T-helper 1 cell treated with Interleukin-12 subunit alpha and Interleukin-12 subunit beta and Interleukin-4 antibody, amounts not matched to agents 30 ng/mL and 1 ng/mL, for 36 hours (primary cell): Measurements from ENCODE around the gene NUP214. TPM values are rescaled to one million over a fixed set of nuclear protein-coding genes. Genes with fewer than 3 reads are reported as not detected.
"Not testable (repeated sequence)": the region's sequence is repeated elsewhere in the genome, so short reads cannot be mapped to it uniquely, and the experiment has no call there.

ENCODE experiments used
- intact Hi-C: fragments of 100-400 bp; cut with micrococcal nuclease; formaldehyde crosslinking; loops from one replicate; pipeline ENCODE4 v1.15.1; 2024
- total RNA-seq: library from RNA; stranded (reverse); gene quantifications from 2 replicates; pipeline ENCODE4 v1.2.3, GENCODE V29; 2022

NUP214 gene
- total RNA-seq, 1 donor from 2014 or later, result 78.4 TPM

GRCh38 chr9:131116281-131117120 is 8.9 kb upstream of the NUP214 start:
- intact Hi-C loops, result no loop called here

- intact Hi-C loops, result no loop called here
These were observed 8.1 kb upstream of the NUP214 start for GRCh38 chr9:131117121-131117761.

DNA sequence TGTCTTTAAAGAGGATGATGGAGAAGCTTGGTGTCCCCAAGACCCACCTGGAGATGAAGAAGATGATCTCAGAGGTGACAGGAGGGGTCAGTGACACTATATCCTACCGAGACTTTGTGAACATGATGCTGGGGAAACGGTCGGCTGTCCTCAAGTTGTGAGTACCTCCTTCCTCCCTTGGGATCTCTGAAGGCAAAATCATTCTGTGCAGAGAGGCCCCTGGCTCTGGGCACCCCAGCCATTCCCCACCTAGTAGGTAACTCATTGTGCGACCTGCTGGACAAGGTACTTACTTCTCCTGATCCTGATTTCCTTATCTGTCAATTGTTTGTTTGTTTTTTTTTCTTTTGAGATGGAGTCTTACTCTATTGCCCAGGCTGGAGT is 7.6 kb upstream of the NUP214 start:
- intact Hi-C loops, result no loop called here

DNA sequence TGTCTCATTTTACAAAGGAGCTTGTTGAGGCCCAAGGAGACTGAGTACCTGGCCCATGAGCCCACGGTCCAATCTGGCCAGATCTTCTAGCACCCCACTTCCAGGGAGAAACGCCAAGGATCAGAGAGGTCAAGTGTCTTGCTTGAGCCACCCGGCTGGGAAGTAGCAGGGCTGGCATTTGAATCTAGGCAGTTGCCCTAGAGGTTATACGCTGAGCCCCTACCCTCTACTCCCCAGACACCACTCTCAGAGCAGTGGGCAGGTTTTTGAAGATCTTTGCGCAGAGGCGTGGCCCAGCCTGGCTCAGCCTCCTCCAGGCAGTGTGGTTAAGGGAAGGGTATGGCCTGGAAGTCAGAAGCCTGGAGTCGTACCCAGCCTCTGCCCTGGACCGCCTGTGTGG is 5.8 kb upstream of the NUP214 start:
- intact Hi-C loops, result no loop called here

DNA sequence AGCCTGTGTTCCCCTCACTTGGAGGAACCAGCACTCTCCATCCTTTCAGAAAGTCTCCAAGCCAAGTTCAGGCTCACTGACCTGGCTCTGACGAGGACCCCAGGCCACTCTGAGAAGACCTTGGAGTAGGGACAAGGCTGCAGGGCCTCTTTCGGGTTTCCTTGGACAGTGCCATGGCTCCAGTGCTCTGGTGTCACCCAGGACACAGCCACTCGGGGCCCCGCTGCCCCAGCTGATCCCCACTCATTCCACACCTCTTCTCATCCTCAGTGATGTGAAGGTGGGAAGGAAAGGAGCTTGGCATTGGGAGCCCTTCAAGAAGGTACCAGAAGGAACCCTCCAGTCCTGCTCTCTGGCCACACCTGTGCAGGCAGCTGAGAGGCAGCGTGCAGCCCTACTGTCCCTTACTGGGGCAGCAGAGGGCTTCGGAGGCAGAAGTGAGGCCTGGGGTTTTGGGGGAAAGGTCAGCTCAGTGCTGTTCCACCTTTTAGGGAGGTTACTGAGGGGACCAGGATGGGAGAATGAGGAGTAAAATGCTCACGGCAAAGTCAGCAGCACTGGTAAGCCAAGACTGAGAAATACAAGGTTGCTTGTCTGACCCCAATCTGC is 4.7 kb upstream of the NUP214 start:
- intact Hi-C loops, result loop anchor here (10.0 kb wide), 1 partner anchor 1284 kb away; the partner anchor contains the start of gene TTF1

DNA sequence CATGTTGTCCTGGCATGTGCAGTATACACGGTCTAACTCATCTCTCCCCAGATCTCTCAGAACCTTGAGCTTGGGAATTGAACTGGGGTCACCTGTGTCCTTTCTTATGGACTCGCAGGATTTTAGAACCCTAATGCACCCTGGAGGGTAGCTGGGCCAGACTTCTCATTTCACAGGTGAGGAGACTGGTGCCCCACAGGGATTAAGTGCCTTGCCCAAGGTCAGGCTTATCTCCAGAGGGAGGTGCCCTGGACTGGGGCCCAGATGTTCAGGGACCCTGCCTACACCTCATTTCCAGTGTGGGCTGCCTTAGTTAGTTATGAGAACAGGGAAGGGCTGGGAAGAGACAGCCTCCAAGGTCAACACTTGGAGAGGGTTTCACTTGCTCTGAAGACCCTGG is 4.0 kb upstream of the NUP214 start:
- intact Hi-C loops, result loop anchor here (10.0 kb wide), 1 partner anchor 1283 kb away; the partner anchor contains the start of gene TTF1

DNA sequence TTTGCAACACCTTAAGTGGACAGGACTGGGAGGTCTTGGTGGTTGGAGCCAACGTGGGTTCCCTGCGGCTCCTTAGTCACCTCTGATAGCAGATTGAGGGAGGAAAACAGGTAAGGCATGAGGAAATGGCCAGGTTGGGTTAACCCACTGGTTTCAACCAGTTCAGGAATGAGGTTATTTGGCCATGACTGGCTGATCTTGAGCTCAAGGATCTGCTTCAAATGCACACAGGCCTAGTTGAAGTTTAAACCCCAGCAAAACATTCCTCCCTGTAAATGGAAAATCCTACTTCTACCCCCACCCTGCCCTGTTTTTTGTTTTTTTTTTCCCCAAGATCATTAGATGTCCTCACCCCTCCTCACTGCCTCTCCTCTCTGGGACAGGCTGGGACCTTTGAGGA is 3.2 kb upstream of the NUP214 start:
- intact Hi-C loops, result loop anchor here (10.0 kb wide), 1 partner anchor 1283 kb away; the partner anchor contains the start of gene TTF1

DNA sequence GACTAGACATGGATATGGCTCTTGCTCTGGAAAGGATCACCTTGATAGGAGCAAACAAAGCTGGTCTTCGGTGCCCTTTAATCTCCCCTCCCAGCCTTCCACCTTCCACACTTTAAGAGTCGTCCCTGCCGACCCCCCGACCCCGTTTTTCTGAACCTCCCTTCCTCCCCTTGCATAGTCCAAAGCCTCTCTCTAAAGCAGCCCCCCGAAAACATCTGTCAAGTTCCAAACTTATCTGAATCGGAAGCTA is 423 bp upstream of the NUP214 start:
- intact Hi-C loops, result loop anchor here (1.0 to 10.0 kb wide), 15 partner anchors 67 to 1752 kb away; partner anchors contain the start of genes AK8, EXOSC2, SPACA9 and TTF1

DNA sequence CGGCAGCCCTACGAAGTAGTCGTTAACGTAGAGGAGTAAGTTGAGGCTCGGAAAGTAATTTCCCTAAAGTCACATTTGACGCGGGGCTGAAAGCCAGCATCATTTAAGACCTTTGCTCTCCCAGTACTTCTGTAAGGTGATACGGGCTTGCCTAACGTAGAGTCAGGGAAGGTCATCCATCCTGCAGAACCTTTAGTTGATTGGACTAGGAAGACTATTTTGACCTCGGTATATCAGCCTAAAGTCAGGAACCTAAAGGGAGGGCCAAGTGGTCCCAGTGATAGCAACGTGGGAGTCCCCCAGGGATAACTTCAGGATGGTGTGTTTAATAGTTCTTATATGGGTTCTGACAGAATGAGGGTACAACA is 657 bp downstream of the NUP214 start:
- intact Hi-C loops, result loop anchor here (5.0 to 10.0 kb wide), 3 partner anchors 621 to 1751 kb away; partner anchors contain the start of genes AK8, SPACA9 and TTF1

GRCh38 chr9:131129183-131129582 is 3.8 kb downstream of the NUP214 start:
- intact Hi-C loops, result loop anchor here (5.0 to 10.0 kb wide), 3 partner anchors 618 to 1748 kb away; partner anchors contain the start of genes AK8, SPACA9 and TTF1

DNA sequence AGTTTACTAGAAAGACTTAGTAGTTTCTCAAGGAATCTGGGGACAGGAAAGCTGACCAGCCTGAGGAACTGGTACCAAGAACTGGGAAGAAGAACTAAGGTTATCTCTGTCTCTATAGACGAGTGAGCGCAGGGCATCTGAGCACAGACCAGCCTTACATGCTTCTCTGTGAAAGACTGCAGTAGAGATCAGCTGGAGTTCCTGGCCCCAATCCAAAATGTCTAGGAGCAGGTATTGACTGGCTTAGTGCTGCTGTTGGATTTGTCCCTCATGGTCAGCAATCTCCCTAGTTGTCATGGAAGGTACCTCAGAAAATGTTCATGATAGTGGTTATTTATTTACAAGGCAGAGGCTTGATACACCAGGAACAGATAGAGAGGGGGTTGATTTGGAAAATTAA is 13.3 kb downstream of the NUP214 start:
- intact Hi-C loops, result no loop called here

GRCh38 chr9:131140112-131140511 is 14.7 kb downstream of the NUP214 start:
- intact Hi-C loops, result no loop called here

GRCh38 chr9:131140550-131140949 is 15.2 kb downstream of the NUP214 start:
- intact Hi-C loops, result no loop called here

- intact Hi-C loops, result no loop called here
These were observed 16.8 kb downstream of the NUP214 start for GRCh38 chr9:131142160-131142559.

DNA sequence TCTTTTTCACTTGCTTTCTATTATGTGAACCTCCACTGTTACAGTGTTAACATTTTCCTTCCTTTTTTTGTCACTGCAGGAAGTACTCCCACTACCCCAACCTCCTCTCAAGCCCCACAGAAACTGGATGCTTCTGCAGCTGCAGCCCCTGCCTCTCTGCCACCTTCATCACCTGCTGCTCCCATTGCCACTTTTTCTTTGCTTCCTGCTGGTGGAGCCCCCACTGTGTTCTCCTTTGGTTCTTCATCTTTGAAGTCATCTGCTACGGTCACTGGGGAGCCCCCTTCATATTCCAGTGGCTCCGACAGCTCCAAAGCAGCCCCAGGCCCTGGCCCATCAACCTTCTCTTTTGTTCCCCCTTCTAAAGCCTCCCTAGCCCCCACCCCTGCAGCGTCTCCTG is 18.8 kb downstream of the NUP214 start:
- intact Hi-C loops, result no loop called here

- intact Hi-C loops, result no loop called here
These were observed 19.9 kb downstream of the NUP214 start for GRCh38 chr9:131145245-131145644.

DNA sequence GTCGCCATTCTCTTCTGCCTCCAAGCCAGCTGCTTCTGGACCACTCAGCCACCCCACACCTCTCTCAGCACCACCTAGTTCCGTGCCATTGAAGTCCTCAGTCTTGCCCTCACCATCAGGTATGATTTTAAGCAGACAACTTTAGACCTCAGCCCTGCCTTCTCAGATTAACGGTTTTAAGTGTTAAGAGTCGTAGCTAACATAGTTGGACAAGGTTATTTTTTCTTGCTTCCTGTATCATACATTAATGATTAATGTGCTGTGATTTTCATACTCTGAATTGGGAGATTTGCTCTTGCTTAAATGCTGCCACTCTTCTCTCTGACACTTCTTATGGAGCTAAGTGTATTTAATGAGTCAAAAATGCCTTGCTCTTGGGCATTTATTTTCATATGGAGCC is 20.8 kb downstream of the NUP214 start:
- intact Hi-C loops, result no loop called here

DNA sequence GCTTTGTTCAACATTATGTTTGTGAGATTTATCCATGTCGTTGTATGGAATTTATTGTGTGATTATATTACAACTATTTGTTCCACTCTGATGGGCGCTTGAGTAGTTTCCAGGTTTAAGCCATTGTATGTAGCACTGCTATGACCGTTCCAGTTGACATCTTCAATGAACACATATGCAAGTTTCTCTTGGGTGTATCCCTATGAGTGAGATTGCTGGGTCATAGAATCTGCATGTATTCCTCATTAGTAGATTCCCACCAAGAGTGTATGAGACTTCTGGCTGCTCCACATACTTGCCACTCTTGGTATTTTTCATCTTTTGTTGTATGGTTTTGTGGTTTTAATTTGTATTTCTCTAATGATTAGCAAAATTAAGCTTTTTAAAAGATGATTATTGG is 22.9 kb downstream of the NUP214 start:
- intact Hi-C loops, result no loop called here

- intact Hi-C loops, result no loop called here
These were observed 23.7 kb downstream of the NUP214 start for GRCh38 chr9:131148966-131149687.

GRCh38 chr9:131149688-131150053 is 24.3 kb downstream of the NUP214 start:
- intact Hi-C loops, result no loop called here

DNA sequence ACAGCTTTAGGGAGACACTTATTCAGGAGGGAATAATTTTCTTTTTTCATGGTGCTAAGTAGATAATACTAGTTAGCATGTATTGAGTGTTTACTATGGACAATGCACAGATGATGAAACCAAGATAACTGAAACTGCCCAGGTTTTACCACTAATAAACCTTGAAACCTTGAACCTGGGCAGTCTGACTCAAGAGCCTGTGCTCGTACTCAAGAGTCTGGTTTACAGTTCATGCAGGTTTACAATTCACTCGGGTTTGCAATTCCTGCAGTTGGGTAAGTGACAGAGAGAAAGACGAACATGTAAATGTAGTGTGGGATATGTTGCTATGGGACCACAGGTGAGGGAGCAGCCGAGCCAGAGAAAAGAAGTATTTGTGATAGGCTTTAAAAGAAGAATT is 28.2 kb downstream of the NUP214 start:
- intact Hi-C loops, result no loop called here

GRCh38 chr9:131158673-131159072 is 33.3 kb downstream of the NUP214 start:
- intact Hi-C loops, result not testable (repeated sequence)
